ENCODE measurements around the gene SLC2A11. TPM values are rescaled to one million over a fixed set of nuclear protein-coding genes. Genes with fewer than 3 reads are reported as not detected.
"Not testable (repeated sequence)": the region's sequence is repeated elsewhere in the genome, so short reads cannot be mapped to it uniquely, and the experiment has no call there.

The SLC2A11 gene
- total RNA-seq, 1 donor from 2014 or later: 19.6 TPM

DNA sequence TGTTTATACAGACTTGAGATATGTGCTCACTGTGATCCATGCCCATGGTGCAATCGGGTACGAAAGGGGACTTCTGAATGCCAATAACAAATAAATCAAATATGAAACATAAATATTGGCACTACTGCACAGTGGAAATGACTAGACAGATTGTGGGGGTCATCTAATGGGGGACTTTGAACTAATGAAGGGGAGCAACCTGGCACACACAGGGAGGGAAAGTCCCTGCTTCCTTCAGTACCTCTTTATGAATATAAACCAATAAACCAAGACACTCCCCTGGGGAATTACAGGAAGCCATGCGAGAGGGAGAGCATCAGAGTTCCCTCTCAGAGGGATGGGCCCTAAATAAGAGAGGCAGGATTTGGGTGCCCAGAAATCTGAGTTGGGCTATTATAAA, 57.6 kb downstream of the SLC2A11 start:
- DNase-seq (ENCODE audit: low read depth): no peak

DNA sequence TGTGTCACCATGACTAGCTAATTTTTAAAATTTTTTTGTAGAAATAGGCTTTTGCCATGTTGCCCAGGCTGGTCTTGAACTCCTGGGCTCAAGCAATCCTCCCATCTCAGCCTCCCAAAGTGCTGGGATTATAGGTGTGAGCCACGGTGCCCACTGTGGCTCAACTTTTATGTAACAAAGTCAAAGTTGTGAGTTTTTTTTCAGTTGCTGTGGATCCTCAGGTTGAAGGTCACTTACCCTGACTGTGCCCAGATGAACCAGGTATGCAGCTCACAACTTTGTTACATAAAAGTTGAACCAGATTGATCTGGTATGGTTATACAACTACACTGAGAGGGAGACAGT, 62.6 kb downstream of the SLC2A11 start:
- not testable (repeated sequence) for DNase-seq (ENCODE audit: low read depth); H3K27ac Mint-ChIP-seq (ENCODE audit: unreplicated experiment); H3K4me3 Mint-ChIP-seq (ENCODE audit: unreplicated experiment); H3K79me2 ChIP-seq (ENCODE audit: insufficient read depth, low read length); FAIRE-seq; H3K4me3 ChIP-seq (ENCODE audit: insufficient read depth, low read depth, low read length); H4K20me1 ChIP-seq (ENCODE audit: insufficient read depth, low read length); H3K27me3 Mint-ChIP-seq (ENCODE audit: low read depth, unreplicated experiment); H3K27ac ChIP-seq (ENCODE audit: low read depth, low read length); H3K4me2 ChIP-seq (ENCODE audit: low read length); H3K4me1 Mint-ChIP-seq (ENCODE audit: low read depth, unreplicated experiment); H2AFZ ChIP-seq (ENCODE audit: low read depth, low read length); H3K9me3 ChIP-seq (ENCODE audit: insufficient read depth, low read depth, low read length); H3K4me1 ChIP-seq (ENCODE audit: insufficient read depth, low read length); H3K27me3 ChIP-seq (ENCODE audit: insufficient read depth, low read length); H3K9ac ChIP-seq (ENCODE audit: low read length)
- Mint-ChIP-seq H3K36me3 (ENCODE audit: low read depth, unreplicated experiment) (peaks cover 13% of the 10 kb centered on the region), H3K9me3 (ENCODE audit: unreplicated experiment) (peaks cover 11% of the 10 kb centered on the region)
- peaks cover 20% of the 10 kb centered on the region for H3K36me3 ChIP-seq (ENCODE audit: insufficient read depth, low read length)

More for the DNA sequence above, 57.6 kb downstream of the SLC2A11 start:
- no peak overlapping the region for H3K9ac ChIP-seq (ENCODE audit: low read length)
- Mint-ChIP-seq H3K36me3 (ENCODE audit: low read depth, unreplicated experiment) (no peaks in the 10 kb centered on the region), H3K9me3 (ENCODE audit: unreplicated experiment) (peaks cover 4% of the 10 kb centered on the region), H3K27ac (ENCODE audit: unreplicated experiment) (no peak overlapping the region), H3K27me3 (ENCODE audit: low read depth, unreplicated experiment) (no peaks in the 10 kb centered on the region), H3K4me1 (ENCODE audit: low read depth, unreplicated experiment) (peaks cover 9% of the 10 kb centered on the region), H3K4me3 (ENCODE audit: unreplicated experiment) (no peak overlapping the region)
- H2AFZ ChIP-seq (ENCODE audit: low read depth, low read length): no peak overlapping the region
- H3K9me3 ChIP-seq (ENCODE audit: insufficient read depth, low read depth, low read length): no peaks in the 10 kb centered on the region
- H4K20me1 ChIP-seq (ENCODE audit: insufficient read depth, low read length): no peaks in the 10 kb centered on the region
- H3K4me3 ChIP-seq (ENCODE audit: insufficient read depth, low read depth, low read length): no peak overlapping the region
- no peaks in the 10 kb centered on the region for H3K27me3 ChIP-seq (ENCODE audit: insufficient read depth, low read length)
- H3K4me2 ChIP-seq (ENCODE audit: low read length): no peak overlapping the region
- H3K79me2 ChIP-seq (ENCODE audit: insufficient read depth, low read length): no peaks in the 10 kb centered on the region
- TF ChIP-seq, protein P1, sequence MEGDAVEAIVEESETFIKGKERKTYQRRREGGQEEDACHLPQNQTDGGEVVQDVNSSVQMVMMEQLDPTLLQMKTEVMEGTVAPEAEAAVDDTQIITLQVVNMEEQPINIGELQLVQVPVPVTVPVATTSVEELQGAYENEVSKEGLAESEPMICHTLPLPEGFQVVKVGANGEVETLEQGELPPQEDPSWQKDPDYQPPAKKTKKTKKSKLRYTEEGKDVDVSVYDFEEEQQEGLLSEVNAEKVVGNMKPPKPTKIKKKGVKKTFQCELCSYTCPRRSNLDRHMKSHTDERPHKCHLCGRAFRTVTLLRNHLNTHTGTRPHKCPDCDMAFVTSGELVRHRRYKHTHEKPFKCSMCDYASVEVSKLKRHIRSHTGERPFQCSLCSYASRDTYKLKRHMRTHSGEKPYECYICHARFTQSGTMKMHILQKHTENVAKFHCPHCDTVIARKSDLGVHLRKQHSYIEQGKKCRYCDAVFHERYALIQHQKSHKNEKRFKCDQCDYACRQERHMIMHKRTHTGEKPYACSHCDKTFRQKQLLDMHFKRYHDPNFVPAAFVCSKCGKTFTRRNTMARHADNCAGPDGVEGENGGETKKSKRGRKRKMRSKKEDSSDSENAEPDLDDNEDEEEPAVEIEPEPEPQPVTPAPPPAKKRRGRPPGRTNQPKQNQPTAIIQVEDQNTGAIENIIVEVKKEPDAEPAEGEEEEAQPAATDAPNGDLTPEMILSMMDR (IDR thresholded peaks at IDR 0.05; ENCODE audit: insufficient read depth, low read depth, low read length): no peak
- no peak for TF ChIP-seq EZH2 (IDR thresholded peaks at IDR 0.05; ENCODE audit: insufficient read depth, low read length)
- FAIRE-seq: no peak
- peaks cover 4% of the 10 kb centered on the region for H3K4me1 ChIP-seq (ENCODE audit: insufficient read depth, low read length)
- H3K27ac ChIP-seq (ENCODE audit: low read depth, low read length): no peak overlapping the region
- peaks cover 2% of the 10 kb centered on the region for H3K36me3 ChIP-seq (ENCODE audit: insufficient read depth, low read length)

DNA sequence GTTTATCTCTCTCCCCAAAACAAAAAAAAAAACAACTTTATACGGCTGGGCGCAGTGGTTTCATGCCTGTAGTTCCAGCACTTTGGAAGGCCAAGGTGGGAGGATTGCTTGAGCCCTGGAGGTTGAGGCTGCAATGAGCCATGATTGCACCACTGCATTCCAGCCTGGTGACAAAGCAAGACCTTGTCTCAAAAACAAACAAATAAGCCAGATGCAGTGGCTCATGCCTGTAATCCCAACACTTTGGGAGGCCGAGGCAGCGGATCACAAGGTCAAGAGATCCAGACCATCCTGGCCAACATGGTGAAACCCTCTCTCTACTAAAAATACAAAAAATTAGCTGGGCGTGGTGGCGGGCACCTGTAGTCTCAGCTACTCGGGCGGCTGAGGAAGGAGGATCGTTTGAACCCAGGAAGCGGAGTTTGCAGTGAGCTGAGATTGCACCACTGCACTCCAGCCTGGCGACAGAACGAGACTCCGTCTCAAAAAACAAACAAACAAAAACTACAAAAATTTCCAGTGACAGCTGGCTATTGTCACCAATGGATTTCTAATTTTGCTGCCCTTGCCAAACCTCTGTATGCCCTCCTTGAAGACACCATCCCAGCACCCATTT, 64.0 kb downstream of the SLC2A11 start:
- H3K4me3 Mint-ChIP-seq (ENCODE audit: unreplicated experiment); H3K27ac ChIP-seq (ENCODE audit: low read depth, low read length); H3K27me3 ChIP-seq (ENCODE audit: insufficient read depth, low read length); H3K4me2 ChIP-seq (ENCODE audit: low read length); H3K27ac Mint-ChIP-seq (ENCODE audit: unreplicated experiment); FAIRE-seq; H2AFZ ChIP-seq (ENCODE audit: low read depth, low read length); H3K4me1 Mint-ChIP-seq (ENCODE audit: low read depth, unreplicated experiment); H3K4me1 ChIP-seq (ENCODE audit: insufficient read depth, low read length); H3K9me3 ChIP-seq (ENCODE audit: insufficient read depth, low read depth, low read length); H3K9ac ChIP-seq (ENCODE audit: low read length); H3K79me2 ChIP-seq (ENCODE audit: insufficient read depth, low read length); H4K20me1 ChIP-seq (ENCODE audit: insufficient read depth, low read length); H3K27me3 Mint-ChIP-seq (ENCODE audit: low read depth, unreplicated experiment); H3K4me3 ChIP-seq (ENCODE audit: insufficient read depth, low read depth, low read length): not testable (repeated sequence)
- peaks cover 13% of the 10 kb centered on the region for H3K9me3 Mint-ChIP-seq (ENCODE audit: unreplicated experiment)
- DNase-seq (ENCODE audit: low read depth): peak; percentile 8
- peaks cover 25% of the 10 kb centered on the region for H3K36me3 ChIP-seq (ENCODE audit: insufficient read depth, low read length)
- H3K36me3 Mint-ChIP-seq (ENCODE audit: low read depth, unreplicated experiment): peaks cover 19% of the 10 kb centered on the region

Data from astrocyte (in vitro differentiated cells and primary cell).